ENCODE data around the gene TBC1D3B.
A peak's percentile ranks its signal among the peaks of the same experiment; 100 is the strongest.
"Not testable (repeated sequence)": the region's sequence is repeated elsewhere in the genome, so short reads cannot be mapped to it uniquely, and the experiment has no call there.

The TBC1D3B gene

DNA sequence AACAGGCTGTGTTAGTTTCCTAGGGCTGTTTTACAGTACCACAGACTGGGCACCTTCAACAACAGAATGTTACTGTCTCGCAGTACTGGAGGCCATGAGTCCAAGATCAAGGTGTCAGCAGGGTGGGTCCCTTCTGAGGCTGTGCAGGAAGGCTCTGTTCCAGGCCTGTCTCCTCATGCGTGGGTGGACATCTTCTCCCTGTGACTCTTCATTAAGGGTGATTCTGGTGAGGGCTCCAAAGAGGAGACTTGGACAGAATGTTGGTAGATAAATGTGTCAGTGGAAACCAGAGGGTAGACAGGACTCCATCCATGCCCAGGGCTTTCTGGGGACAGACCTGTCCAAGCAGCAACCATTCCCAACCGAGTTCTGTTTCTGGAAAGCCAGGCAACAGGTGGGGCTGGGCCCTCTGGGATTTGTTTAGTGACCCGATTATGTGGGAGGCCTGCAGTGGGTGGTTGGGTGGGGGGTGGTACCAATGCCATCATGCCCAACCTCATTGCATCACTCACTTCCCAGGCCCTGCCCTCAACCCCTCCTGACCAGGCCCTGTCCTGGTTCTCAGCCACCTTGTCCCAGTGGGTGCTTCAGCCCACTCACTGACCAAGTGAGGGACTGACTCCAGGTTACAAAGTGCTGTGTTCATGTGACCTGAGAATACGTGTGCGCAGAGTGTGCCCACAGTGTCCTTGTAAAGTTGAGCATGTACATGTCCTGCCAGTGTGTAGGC lies 5.2 kb upstream of the TBC1D3B start:
- not testable (repeated sequence) for DNase-seq (ENCODE audit: low read depth)

DNA sequence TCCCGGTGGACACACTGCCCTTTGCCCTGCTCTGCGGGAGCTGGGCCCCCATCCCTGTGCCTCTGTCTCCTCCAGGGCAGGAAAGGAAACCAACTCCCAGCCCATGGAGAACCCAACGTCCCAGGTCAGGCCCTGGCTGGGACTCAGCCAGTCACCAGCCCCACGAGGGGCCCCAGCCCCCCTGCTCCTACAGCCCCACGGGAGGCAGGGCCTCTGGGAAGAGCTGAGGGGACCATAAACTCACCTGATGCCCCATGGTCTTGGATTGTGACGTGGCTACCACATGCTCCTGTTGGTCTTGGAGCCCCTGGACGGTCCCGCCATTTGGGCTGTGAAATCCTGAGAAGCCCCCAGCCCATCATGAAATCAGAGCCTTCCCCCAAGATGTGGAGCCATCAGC lies 7.6 kb downstream of the TBC1D3B start:
- DNase-seq (ENCODE audit: low read depth): not testable (repeated sequence)

DNA sequence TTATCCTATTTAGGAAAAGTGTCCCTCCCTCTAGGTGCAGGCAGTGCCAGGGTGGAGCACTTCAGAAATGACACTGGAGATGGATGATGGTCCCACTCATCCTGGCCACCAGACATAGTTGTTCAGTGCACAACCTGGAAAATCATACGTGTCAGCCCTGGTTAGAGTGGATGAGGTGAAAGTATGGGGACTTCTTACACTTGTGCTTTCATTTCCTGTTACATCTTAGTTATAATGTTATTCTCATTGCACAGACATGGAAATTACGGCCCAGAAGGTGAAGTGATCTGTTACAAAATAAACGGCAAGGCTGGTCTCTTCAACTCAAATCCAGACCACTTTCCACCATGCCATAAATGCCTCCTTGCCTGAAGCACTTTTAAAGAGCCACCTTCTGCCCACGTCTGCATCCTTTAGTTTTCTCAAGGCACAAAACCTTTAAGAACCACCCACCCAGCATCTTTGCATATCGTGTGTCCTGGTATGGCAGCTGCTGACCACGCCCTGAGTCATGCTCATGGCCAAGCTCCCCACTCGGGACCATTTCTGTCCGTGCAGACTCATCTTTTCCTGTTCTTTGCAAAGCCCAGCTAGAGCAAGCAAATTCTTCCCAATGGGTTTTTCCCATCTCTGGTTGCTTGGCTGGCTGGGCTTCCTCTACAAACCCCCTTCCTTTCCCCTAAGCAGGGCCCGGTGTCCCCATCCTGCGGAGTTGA lies 22.4 kb downstream of the TBC1D3B start:
- no peak for DNase-seq (ENCODE audit: low read depth)

DNA sequence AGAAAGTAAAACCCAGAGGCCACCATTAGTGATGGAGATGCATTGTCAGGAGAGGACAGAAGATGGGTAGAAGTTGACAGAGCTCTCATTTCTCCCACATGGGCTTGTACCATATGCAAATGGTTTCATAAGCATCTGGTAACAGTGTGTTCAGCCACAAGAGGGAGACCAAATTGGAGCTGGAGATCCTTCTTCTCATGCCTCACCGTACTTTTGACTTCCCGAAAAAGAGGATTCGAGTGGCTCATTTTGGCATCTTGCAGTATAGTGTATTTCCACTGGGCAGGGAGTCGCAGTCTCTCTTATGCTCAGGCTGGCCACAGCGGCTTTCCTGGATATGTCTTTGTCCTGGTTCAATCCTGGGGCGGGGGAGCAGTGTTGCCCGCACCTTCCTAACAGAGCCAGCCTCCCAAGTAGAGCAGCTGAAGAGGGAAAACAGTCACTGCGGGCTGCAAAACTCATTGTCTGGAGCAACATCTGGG lies 23.8 kb downstream of the TBC1D3B start:
- peak; percentile 6 for DNase-seq (ENCODE audit: low read depth)

DNA sequence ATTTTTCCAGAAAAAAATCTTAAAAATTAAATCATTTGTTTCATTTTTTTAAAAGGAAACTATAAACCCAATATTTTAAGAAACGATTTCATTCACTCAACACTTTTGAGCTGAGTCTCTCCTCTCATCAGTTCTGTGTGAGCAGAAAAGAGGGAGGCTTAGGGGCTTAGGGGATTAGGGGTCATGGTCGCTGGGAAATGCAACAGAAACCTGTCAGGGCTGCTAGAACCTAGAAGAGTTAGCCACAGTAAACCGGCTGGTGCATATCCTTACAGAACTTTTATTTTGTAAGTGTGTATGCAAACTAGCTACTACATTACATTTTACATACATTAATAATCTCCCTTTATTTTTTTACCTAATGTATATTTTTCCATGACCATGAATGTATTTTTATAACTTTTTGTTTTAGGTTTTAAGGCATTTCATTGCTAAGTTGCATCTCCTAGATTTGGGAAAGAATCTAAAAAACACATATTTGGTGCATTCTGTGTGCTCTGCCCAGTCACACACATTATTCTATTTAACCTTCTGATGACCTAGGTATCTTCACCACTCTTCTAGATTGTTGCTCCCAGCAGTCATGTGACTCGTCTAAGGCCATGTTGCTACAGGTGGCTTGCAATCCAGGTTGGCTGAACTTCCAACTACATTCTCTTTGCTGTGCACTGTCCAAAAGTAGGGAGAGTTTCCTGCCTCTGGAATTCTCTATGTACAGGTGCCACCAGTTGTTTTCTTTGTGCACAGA lies 24.4 kb downstream of the TBC1D3B start:
- no peak for DNase-seq (ENCODE audit: low read depth)

DNA sequence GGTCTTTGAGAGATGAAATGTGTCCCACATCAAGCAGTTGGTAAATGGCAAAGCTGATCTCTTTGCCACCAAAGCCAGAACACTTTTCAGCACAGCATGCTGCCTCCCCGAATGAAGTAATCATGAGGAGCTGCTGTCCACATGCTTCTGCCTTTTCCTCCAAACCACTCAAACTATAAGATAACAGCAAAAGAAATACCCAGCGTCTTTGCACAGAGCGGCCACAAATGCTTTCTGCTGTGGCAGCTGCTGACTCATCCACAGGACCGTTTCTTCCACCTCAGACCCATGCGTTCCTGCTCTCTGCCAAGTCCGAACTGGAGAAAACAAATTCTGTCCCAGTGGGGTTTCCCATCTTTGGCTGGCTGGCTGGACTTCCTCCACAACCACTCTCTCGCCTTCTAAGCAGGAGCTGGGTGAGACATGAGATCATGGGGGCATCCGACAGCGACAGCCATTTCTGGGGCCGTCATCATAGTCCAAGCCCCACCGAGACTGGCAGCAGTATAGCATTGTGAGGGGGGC lies 27.1 kb downstream of the TBC1D3B start:
- peak; percentile 32 for DNase-seq (ENCODE audit: low read depth)

DNA sequence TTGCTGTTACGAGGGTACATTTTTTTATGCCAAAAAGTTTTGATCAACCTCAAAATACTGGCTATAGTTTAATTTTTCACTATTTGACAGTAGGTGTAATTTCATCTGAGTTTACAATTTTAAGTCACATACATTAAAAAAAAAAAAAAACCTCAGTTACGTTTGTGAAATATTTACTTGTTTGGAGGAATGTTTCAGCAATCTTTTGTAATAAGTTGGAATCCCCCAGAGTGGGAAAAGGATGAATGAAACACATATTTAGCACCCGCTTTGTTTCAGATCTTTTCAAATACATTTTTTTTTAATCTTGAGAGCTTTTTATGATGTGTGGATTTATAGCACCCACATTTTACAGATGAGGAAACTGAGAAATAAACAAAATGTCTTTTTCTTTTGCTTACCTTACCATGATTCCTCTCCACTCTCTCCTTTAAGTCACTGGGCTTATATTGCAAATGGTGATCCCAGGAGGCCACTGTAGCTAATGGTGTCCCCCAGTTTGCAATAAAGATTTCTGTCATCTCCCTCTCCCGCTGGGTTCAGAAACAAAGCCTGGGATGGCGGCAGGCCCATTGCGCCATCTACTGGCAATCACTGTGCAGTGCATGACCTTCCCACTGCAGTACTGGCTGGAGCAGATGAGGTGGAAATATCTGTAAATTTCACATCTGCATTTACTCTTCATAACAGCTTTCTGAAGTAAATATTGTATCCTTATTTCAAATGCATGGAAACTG lies 27.7 kb downstream of the TBC1D3B start:
- DNase-seq (ENCODE audit: low read depth): peak; percentile 17

DNA sequence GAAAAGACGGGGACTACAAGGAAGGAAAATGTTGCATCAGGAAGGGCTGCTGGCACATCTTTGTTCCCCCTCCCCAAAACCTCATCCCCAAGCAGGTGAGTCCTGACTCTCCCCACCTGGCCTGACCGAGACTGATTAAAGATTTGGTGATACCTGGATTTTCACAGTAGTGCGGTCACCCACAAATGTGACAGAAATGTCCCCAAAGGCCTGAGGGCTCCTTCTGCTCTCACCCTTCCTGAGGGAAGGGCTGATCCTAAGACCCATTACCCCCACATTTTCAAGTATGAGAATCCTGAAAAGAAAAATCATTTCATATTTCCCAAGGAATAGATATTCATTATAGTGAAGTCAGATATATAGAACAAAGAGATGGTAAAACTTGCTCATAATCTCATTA lies 28.8 kb downstream of the TBC1D3B start:
- DNase-seq (ENCODE audit: low read depth): no peak

DNA sequence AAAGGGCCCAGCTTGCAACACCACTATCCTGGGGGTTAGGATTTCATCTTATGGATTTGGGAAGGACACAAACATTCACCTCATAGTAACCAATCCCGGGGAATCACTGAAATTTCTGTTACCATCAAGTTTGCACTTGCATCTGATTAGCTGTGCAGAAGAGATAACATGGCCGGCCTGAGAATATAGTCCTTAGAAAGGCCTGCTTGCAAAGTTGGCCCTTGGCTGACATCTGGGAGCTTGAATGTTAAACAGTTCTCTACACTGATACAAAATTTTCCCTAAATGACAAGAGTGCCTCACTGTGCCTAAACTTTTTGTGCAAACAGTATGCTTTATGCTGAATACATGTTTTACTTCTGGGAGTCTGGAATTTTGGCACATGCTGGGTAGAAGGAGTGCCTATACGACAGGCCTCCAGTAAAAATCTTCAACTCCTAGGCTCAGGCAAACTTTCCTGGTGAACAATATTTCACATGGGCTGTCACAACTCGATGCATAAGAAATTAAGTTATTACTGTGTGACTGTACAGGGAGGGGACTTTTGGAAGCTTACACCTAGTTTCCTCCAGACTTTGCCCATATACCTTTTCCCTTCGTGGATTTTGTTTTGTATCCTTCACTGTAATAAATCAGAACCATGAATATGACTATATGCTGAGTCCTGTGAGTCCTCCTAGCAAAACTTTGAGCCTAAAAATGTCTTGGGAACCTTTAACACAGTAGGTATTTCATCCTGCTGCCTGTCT lies 31.3 kb downstream of the TBC1D3B start:
- DNase-seq (ENCODE audit: low read depth): no peak

DNA sequence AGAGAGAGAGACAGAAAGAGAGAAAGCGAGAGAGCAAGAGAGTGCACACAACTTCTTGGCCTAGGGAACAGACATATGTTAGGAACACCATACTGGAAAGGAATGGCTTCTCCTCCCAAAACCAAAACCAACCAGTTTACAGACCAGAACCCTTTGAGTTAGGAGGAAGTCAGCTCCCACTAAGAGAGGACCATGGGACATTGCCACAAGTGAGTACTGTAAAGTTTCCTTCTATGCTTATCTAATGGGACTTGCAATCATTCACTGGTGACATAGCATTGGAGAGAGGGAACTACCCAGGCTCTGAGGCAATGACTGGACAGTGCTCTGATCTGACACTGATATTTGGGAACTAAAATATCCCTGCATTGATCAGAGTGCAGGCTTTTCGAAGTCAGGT lies 32.4 kb downstream of the TBC1D3B start:
- DNase-seq (ENCODE audit: low read depth): no peak

DNA sequence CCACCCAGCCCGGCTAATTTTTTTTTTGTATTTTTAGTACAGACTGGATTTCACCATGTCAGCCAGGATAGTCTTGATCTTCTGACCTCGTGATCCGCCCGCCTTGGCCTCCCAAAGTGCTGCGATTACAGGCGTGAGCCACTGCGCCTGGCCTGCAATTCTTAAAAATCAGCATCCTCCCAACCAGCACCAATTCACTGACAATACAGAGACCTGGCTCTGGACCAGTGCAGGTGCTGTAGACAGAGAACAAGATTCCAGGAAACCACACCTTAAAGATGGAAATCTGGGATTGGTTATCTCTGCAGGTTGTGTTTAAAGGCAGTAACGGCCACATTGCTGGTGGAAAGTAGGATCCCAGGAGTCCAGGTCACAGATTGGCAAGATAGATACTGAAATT lies 33.6 kb downstream of the TBC1D3B start:
- no peak for DNase-seq (ENCODE audit: low read depth)

DNA sequence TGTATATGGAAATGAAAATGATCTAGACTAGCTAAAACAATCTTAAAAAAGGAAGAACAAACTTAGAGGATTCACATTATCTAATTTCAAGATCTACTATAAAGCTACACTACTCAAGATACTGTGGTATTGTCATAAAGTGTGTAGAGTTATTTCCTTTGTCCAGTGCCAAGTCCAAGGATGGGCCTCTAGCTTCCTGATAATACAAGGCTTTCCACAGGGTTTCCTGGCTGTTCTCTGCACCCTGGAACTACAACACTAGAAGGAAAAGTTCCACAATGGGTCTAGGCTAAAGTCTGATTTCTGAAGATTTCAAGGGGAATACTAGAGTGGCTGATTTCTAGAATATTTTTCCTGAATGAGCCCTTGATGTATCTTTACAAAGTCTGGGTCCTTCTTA lies 34.2 kb downstream of the TBC1D3B start:
- DNase-seq (ENCODE audit: low read depth): no peak

DNA sequence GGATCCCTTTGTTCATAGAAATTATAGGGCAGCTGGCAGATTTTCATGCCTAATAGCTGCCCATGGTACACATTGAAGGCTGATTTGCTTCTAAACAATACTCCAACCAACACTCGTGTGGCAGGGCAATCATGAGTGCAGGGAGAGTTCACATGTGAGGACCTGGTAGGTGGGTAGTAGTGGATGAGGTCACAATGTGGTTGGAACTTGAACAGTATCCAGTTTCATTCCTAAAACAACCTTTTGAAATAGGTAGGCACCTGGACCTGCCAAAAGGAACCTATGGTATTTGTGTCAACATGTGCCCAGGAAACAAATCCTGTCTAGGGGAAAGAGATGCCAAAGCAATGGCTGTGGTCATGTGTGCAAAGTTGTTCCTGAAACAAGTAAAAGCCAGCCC lies 40.0 kb downstream of the TBC1D3B start:
- DNase-seq (ENCODE audit: low read depth): no peak

DNA sequence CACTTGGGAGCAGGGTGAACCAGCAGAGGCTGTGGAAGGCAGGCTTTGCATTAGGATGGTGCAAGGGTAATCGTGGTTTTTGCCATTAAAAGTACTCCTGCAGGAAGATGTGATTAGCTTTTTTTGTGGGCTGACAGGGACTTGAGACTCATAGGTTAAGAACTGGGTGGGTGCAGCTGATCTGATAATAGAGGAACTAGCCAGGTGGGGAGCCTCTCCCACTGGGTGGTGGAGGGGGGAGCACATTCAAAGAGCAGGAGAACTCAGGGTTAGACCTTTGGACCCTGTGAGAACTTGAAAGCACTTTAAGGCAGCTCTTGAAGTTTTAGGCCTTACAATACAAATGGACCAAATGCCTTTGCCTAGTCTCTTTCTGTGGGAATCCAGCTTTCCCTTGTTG lies 40.4 kb downstream of the TBC1D3B start:
- no peak for DNase-seq (ENCODE audit: low read depth)

DNA sequence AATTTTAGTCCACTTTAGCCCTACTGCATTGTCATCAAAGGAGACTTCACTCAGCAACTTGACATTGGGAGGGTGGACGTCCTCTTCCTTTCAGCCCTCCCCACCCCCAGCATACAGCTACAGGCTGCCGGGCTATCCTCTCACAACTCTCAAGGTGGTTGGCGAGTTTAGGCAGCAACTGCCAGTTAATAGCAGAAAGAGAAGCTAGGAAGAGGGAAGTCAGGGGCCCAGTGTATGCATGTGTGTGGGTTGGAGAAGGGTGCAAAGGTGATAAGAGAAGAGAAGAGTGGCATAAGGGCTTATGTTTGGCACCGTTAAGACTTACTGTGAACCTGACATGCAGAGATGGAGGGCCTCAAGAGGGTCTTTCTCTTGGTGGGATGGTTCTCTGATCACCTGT lies 41.0 kb downstream of the TBC1D3B start:
- no peak for DNase-seq (ENCODE audit: low read depth)

DNA sequence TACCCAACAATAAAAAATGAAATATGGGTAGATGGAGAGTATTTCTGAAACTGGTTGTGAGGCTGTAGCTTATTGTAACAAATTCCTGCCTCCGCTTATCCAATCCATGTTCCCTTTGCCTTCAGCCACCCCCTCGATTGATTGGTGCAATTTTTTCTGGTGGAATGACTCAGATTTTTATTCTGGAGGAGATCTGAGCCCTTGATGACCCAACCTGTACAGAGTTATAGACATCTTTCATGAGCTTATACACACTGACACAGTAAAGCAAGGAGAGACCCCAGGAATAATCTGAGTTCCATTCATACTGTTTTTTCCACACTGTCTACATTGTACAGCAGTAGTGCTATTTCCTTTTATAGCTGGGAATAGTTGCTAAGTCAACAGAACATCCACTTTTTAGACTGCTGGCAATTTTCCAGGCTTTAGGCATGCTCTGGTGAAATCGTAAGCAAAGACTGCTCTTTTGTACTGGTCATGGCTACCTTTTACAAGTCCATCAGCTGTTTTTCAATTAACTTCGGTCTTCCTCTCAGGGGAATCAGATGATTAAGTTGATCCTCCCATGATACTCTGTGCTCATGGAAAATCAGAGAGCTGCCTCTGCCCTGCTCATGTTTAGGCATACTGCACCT lies 42.7 kb downstream of the TBC1D3B start:
- no peak for DNase-seq (ENCODE audit: low read depth)

DNA sequence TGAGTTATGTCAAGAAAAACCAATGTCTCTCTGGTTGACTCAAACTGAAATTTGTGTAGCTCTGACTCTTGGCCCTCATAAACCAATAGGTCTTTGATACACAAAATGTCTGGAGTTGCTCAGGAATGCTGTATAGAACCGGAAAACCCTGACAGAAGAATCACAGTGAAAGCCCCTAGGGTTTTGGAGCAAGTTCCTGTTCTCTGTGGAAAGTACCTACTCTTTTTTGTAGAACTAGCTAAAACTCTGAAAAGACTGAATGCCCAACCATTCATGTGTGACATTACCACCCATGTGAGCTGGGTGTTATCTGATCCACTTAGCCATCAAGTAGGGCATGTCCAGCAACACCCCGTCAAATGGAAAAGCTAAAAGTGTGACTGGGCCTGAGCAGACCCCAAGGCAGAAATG lies 44.0 kb downstream of the TBC1D3B start:
- DNase-seq (ENCODE audit: low read depth): no peak

DNA sequence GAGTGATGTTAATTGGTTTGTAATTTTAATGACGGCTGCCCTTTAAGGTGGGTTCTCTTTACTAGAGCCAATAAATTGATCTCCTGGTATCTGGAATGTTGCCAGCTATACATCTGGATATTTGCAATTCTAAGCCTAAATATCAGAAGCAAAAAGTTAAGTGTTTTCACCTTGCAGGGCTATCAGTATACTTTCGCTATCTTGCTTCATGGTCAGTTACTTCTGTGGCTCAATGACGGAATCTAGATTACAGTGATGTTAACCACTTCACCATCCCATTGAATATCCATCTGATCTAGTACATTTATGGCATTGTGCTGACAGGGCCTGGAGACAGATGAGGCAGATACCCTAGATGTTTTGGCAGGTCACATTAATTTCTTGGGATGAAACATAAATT lies 44.5 kb downstream of the TBC1D3B start:
- DNase-seq (ENCODE audit: low read depth): no peak

DNA sequence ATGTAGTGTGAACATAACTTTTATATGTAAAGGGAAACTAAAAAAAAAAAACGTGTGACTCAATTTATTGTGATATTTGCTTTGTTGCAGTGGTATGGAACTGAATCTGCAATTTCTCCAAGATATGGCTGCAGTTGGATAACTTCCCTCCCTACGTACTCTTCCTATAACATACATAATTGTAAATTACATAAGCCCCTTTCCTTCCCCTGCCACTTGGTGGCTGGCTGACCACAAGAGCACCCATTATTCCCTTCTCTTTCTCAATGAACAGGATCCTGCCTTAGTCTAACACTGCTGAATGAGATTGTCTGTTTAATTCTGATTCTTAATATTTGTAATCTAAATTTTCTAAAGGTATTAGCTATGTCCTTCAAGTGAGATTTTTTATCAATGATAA lies 45.0 kb downstream of the TBC1D3B start:
- DNase-seq (ENCODE audit: low read depth): no peak

DNA sequence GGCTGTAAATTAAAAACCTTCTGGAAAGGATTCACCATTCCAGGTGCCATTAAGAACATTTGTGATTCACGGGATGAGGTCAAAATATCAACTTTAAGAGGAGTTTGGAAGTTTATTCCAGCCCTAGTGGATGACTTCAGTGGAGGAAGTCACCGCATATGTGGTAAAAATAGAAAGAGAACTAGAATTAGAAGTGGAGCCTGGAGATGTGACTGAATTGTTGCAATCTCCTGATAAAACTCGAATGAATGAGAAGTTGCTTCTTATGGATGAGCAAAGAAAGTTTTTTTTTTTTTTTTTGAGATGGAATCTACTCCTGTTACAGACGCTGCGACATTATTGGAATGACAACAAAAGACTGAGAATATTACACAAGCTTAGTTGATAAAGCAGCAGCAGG lies 46.1 kb downstream of the TBC1D3B start:
- DNase-seq (ENCODE audit: low read depth): no peak

DNA sequence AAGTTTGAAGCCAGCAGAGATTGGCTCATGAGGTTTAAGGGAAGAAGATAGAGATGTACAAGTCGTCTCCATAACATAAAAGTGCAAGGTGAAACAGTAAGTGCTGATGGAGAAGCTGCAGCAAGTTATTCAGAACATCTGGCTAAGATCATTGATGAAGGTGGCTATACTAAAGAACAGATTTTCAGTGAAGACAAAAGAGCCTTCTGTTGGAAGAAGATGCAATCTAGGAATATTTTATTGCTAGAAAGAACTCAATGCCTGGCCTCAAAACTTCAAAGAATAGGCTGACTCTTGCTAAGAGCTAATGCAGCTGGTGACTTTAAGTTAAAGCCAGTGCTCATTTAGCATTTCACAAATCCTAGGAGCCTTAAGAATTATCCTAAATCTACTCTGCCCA lies 46.8 kb downstream of the TBC1D3B start:
- DNase-seq (ENCODE audit: low read depth): no peak

Measured in amniotic epithelial cell (primary cell).